Measurements from ENCODE around the gene MED8. TPM values are rescaled to one million over a fixed set of nuclear protein-coding genes. Genes with fewer than 3 reads are reported as not detected.

The MED8 gene
- total RNA-seq, 1 experiment from 2014 or later, result 36.7 TPM

- TF ChIP-seq EZH2 (IDR thresholded peaks at IDR 0.05; ENCODE audit: borderline replicate concordance, low read depth, low read length, poor library complexity, severe bottlenecking), result no peak
- TF ChIP-seq, protein P1, sequence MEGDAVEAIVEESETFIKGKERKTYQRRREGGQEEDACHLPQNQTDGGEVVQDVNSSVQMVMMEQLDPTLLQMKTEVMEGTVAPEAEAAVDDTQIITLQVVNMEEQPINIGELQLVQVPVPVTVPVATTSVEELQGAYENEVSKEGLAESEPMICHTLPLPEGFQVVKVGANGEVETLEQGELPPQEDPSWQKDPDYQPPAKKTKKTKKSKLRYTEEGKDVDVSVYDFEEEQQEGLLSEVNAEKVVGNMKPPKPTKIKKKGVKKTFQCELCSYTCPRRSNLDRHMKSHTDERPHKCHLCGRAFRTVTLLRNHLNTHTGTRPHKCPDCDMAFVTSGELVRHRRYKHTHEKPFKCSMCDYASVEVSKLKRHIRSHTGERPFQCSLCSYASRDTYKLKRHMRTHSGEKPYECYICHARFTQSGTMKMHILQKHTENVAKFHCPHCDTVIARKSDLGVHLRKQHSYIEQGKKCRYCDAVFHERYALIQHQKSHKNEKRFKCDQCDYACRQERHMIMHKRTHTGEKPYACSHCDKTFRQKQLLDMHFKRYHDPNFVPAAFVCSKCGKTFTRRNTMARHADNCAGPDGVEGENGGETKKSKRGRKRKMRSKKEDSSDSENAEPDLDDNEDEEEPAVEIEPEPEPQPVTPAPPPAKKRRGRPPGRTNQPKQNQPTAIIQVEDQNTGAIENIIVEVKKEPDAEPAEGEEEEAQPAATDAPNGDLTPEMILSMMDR (conservative IDR thresholded peaks at IDR 0.05; ENCODE audit: low read depth, low read length), result no peak
- Histone ChIP-seq H3K9me3 (ENCODE audit: low read depth, low read length, poor library complexity, severe bottlenecking) (no peaks in the 10 kb centered on the region), H3K27ac (ENCODE audit: low read depth, low read length, poor library complexity, severe bottlenecking) (no peak overlapping the region), H3K36me3 (ENCODE audit: insufficient read depth, low read length, poor library complexity, severe bottlenecking) (no peaks in the 10 kb centered on the region), H3K4me1 (ENCODE audit: insufficient read depth, low read length, poor library complexity, severe bottlenecking) (peaks cover 8% of the 10 kb centered on the region), H3K27me3 (replicated peaks; ENCODE audit: insufficient read depth, low read depth, low read length, poor library complexity) (no peaks in the 10 kb centered on the region), H3K4me3 (ENCODE audit: low read depth, low read length, poor library complexity, severe bottlenecking) (no peak overlapping the region)
- intact Hi-C loops (cut with micrococcal nuclease; ENCODE audit: unreplicated experiment), result loop anchor here (10.0 kb wide), 1 partner anchor 108 kb away; no protein-coding TSS in a partner anchor
- POLR2A ChIA-PET (ENCODE audit: low non-redundant PET), result no interaction called here
- DNase-seq (ENCODE audit: low spot score), result no peak
- CTCF ChIA-PET, result no interaction called here
- BruUV-seq (replicated peaks), result no TSS peak
Observed at GRCh38 chr1:43352351-43352705, 37.3 kb downstream of the MED8 start.

DNA sequence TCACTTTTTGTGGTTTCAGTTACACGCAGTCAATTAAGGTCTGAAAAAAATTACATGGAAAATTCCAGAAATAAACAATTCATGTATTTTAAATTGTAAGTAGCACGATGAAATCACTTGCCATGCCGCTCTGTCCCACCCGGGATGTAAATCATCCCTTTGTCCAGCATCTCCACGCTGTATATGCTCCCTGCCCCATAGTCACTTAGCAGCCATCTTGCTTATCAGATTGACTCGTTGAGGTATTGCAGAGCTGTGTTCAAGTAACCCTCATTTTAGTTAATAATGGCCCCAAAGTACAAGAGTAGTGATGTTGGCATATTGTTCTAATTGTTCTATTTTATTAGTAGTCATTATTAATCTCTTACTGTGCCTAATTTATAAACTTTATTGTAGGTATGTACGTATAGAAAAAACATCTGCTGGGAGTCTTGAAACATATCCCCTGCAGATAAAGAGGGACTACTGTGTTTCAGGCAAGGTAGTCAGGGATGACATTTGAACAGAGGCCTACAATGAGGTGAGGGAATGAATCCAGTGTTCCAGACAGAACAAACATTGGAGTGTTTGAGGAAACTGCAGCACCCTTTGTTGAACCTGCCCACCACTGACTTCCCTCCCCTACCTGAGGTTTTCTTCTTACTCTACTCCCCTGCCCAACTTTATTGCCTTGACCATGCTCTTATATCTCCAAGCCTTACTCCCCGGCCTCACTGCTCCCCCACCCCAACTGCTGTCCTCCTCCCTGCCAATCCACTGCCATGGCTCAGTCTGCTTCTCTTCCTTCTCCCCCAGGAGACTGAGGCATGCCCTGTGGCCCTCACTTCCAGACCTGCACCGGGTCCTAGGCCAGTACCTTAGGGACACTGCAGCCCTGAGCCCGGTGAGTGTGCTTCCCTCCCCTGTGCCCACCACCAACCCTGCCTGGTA lies 37.9 kb downstream of the MED8 start:
- H3K36me3 ChIP-seq (ENCODE audit: insufficient read depth, low read length, poor library complexity, severe bottlenecking), result no peaks in the 10 kb centered on the region
- no peak overlapping the region for H3K27ac ChIP-seq (ENCODE audit: low read depth, low read length, poor library complexity, severe bottlenecking)
- ChIA-PET POLR2A (ENCODE audit: low non-redundant PET) (interaction anchor here (0.6 kb wide), 1 partner anchor 462 kb away, joined by 5 read pairs; no protein-coding TSS in a partner anchor), CTCF (no interaction called here)
- BruUV-seq (replicated peaks), result no TSS peak
- H3K4me1 ChIP-seq (ENCODE audit: insufficient read depth, low read length, poor library complexity, severe bottlenecking), result peaks cover 8% of the 10 kb centered on the region
- TF ChIP-seq, protein P1 (conservative IDR thresholded peaks at IDR 0.05; ENCODE audit: low read depth, low read length), result no peak
- no peak for TF ChIP-seq EZH2 (IDR thresholded peaks at IDR 0.05; ENCODE audit: borderline replicate concordance, low read depth, low read length, poor library complexity, severe bottlenecking)
- no peak overlapping the region for H3K4me3 ChIP-seq (ENCODE audit: low read depth, low read length, poor library complexity, severe bottlenecking)
- H3K27me3 ChIP-seq (replicated peaks; ENCODE audit: insufficient read depth, low read depth, low read length, poor library complexity), result no peaks in the 10 kb centered on the region
- intact Hi-C loops (cut with micrococcal nuclease; ENCODE audit: unreplicated experiment), result loop anchor here (10.0 kb wide), 1 partner anchor 107 kb away; no protein-coding TSS in a partner anchor
- no peak for DNase-seq (ENCODE audit: low spot score)
- no peaks in the 10 kb centered on the region for H3K9me3 ChIP-seq (ENCODE audit: low read depth, low read length, poor library complexity, severe bottlenecking)

GRCh38 chr1:43350976-43351375 lies 38.6 kb downstream of the MED8 start:
- Histone ChIP-seq H3K36me3 (ENCODE audit: insufficient read depth, low read length, poor library complexity, severe bottlenecking) (no peaks in the 10 kb centered on the region), H3K4me1 (ENCODE audit: insufficient read depth, low read length, poor library complexity, severe bottlenecking) (peaks cover 8% of the 10 kb centered on the region), H3K27me3 (replicated peaks; ENCODE audit: insufficient read depth, low read depth, low read length, poor library complexity) (no peaks in the 10 kb centered on the region), H3K9me3 (ENCODE audit: low read depth, low read length, poor library complexity, severe bottlenecking) (no peaks in the 10 kb centered on the region), H3K4me3 (ENCODE audit: low read depth, low read length, poor library complexity, severe bottlenecking) (no peak overlapping the region), H3K27ac (ENCODE audit: low read depth, low read length, poor library complexity, severe bottlenecking) (no peak overlapping the region)
- ChIA-PET POLR2A (ENCODE audit: low non-redundant PET) (interaction anchor here (0.6 kb wide), 1 partner anchor 463 kb away, joined by 5 read pairs; no protein-coding TSS in a partner anchor), CTCF (no interaction called here)
- DNase-seq (ENCODE audit: low spot score), result no peak
- BruUV-seq (replicated peaks), result no TSS peak
- intact Hi-C loops (cut with micrococcal nuclease; ENCODE audit: unreplicated experiment), result loop anchor here (10.0 kb wide), 1 partner anchor 106 kb away; no protein-coding TSS in a partner anchor
- TF ChIP-seq, protein P1 (conservative IDR thresholded peaks at IDR 0.05; ENCODE audit: low read depth, low read length), result no peak

All from A673 (cell line).